Aorta (tissue), 5 donors: ENCODE results near the gene PRKCE. TPM values are rescaled to one million over a fixed set of nuclear protein-coding genes. Genes with fewer than 3 reads are reported as not detected.

Source experiments
- ATAC-seq: fragments of 200-7000 bp; cut with Tn5 transposase; one replicate; pipeline ENCODE4 v1.9.1; 2022; ENCODE audit warnings: moderate library complexity; ENCODE audit not compliant: low FRiP score
- DNase-seq, 2 donors: peaks; one replicate each; pipeline ENCODE4 v3.0.0-alpha.2; 2020
- H3K27ac ChIP-seq, 2 donors: one replicate each; pipeline ENCODE4 v1.5.1; 2013; ENCODE audit warnings: low read length in 2 of 2, mild to moderate bottlenecking in 2 of 2, moderate library complexity in 2 of 2, control low read depth in 1 of 2, inconsistent platforms in 1 of 2, low read depth in 1 of 2
- H3K27me3 ChIP-seq, 2 donors: one replicate each; pipeline ENCODE4 v1.6.1; 2013; ENCODE audit warnings: control low read depth in 1 of 2, low read length in 1 of 2, mild to moderate bottlenecking in 1 of 2, moderate library complexity in 1 of 2; ENCODE audit not compliant: insufficient read depth in 2 of 2, control insufficient read depth in 1 of 2
- H3K36me3 ChIP-seq, 2 donors: one replicate each; pipeline ENCODE4 v1.6.1; 2013; ENCODE audit warnings: control low read depth in 1 of 2, low read length in 1 of 2, mild to moderate bottlenecking in 1 of 2; ENCODE audit not compliant: insufficient read depth in 2 of 2, control insufficient read depth in 1 of 2
- H3K4me1 ChIP-seq, 2 donors: one replicate each; pipeline ENCODE4 v1.6.1; 2013; ENCODE audit warnings: low read length in 2 of 2, control low read depth in 1 of 2, mild to moderate bottlenecking in 1 of 2, moderate library complexity in 1 of 2; ENCODE audit not compliant: insufficient read depth in 2 of 2, control insufficient read depth in 1 of 2
- H3K4me3 ChIP-seq, 2 donors: one replicate each; pipeline ENCODE4 v1.5.1; 2013; ENCODE audit warnings: low read length in 2 of 2, control low read depth in 1 of 2, mild to moderate bottlenecking in 1 of 2
- H3K9me3 ChIP-seq: one replicate; pipeline ENCODE4 v1.6.1; 2013; ENCODE audit warnings: mild to moderate bottlenecking, low read length; ENCODE audit not compliant: control insufficient read depth
- WGBS, 2 donors: extraction: QIAGEN DNeasy Blood & Tissue Kit; methylation state at CpG; one replicate each; pipeline ENCODE4 v1.1.7; 2013; 5-methylcytosine and 5-hydroxymethylcytosine counted together
- intact Hi-C, 2 donors: fragments of 100-400 bp; cut with DNase I; formaldehyde crosslinking; loops; one replicate each; pipeline versions ENCODE4 v1.14.2 to v1.15.0; 2022
- polyA plus RNA-seq, 2 donors: library from polyadenylated mRNA; stranded (reverse); fragments of 200-250 nt; gene quantifications; one replicate each; pipeline ENCODE4 v1.2.3, GENCODE V29; 2013
- total RNA-seq, 2 donors: library from RNA; stranded (reverse); fragmentation: NEBNext Ultra II Directional; extraction: Animal tissue kit (Norgen Biotek cat#: 25700); gene quantifications; one replicate each; pipeline ENCODE4 v1.2.1, GENCODE V29; 2021
- donor health status: healthy with polysubstance abuse.
- donor health status: Bipolar disorder and iron deficiency.
- donor health status: DM: no; HTN: no; CAD: no.
- donor health status: DM: no; HTN: no; CAD: no.
- donor health status: DM: yes; HTN: yes; CAD: no.

PRKCE gene
- total and polyA plus RNA-seq, 4 donors = 1.5 to 23.8 (median 11.2) TPM

- intact Hi-C loops = no loop called here
- H3K36me3 ChIP-seq = no peaks in the 10 kb centered on the region
- H3K4me3 ChIP-seq = no peak overlapping the region
- no peak overlapping the region for H3K27ac ChIP-seq
- 86 to 87% methylated on average over 4 of the region's 4 CpGs for WGBS, 2 donors
- no peak for ATAC-seq
- H3K4me1 ChIP-seq = no peaks in the 10 kb centered on the region
- DNase-seq = no peak
- H3K9me3 ChIP-seq = no peaks in the 10 kb centered on the region
- no peaks in the 10 kb centered on the region for H3K27me3 ChIP-seq
Measured at GRCh38 chr2:45981384-45981930, 330.0 kb downstream of the PRKCE start.

GRCh38 chr2:45982096-45982495 is 330.6 kb downstream of the PRKCE start:
- Histone ChIP-seq H3K27me3 (no peaks in the 10 kb centered on the region), H3K4me1 (no peaks in the 10 kb centered on the region), H3K36me3 (no peaks in the 10 kb centered on the region), H3K9me3 (no peaks in the 10 kb centered on the region), H3K4me3 (no peak overlapping the region), H3K27ac (no peak overlapping the region)
- WGBS, 2 donors = 93 to 96% methylated on average over 7 of the region's 7 CpGs
- no peak for ATAC-seq
- no peak for DNase-seq
- intact Hi-C loops = no loop called here

- H3K27me3 ChIP-seq = no peaks in the 10 kb centered on the region
- no peaks in the 10 kb centered on the region for H3K9me3 ChIP-seq
- 92 to 94% methylated on average over 7 of the region's 7 CpGs for WGBS, 2 donors
- H3K27ac ChIP-seq = no peak overlapping the region
- DNase-seq = no peak
- no peaks in the 10 kb centered on the region for H3K4me1 ChIP-seq
- intact Hi-C loops = no loop called here
- H3K4me3 ChIP-seq = no peak overlapping the region
- no peak for ATAC-seq
- no peaks in the 10 kb centered on the region for H3K36me3 ChIP-seq
Measured at GRCh38 chr2:45983213-45983612, 331.7 kb downstream of the PRKCE start.

GRCh38 chr2:45984366-45984765 is 332.9 kb downstream of the PRKCE start:
- no peaks in the 10 kb centered on the region for H3K36me3 ChIP-seq

GRCh38 chr2:45984896-45985473 is 333.5 kb downstream of the PRKCE start:
- 93% methylated on average over 13 of the region's 13 CpGs for WGBS, 2 donors
- intact Hi-C loops = no loop called here

More at GRCh38 chr2:45984366-45984765, 332.9 kb downstream of the PRKCE start:
- no peaks in the 10 kb centered on the region for H3K27me3 ChIP-seq
- H3K4me3 ChIP-seq = no peak overlapping the region
- DNase-seq = no peak
- 96 to 98% methylated on average over 7 of the region's 7 CpGs for WGBS, 2 donors
- no peaks in the 10 kb centered on the region for H3K4me1 ChIP-seq
- H3K9me3 ChIP-seq = no peaks in the 10 kb centered on the region
- H3K27ac ChIP-seq = no peak overlapping the region
- intact Hi-C loops = no loop called here
- ATAC-seq = no peak

GRCh38 chr2:45986509-45986908 is 335.0 kb downstream of the PRKCE start:
- no peak overlapping the region for H3K27ac ChIP-seq
- peak in 1 of 2 donors; percentile 85 for DNase-seq
- intact Hi-C loops = no loop called here
- no peak overlapping the region for H3K4me3 ChIP-seq
- WGBS, 2 donors = 81 to 84% methylated on average over 5 of the region's 5 CpGs
- no peaks in the 10 kb centered on the region for H3K27me3 ChIP-seq
- H3K36me3 ChIP-seq = no peaks in the 10 kb centered on the region
- no peaks in the 10 kb centered on the region for H3K4me1 ChIP-seq
- H3K9me3 ChIP-seq = no peaks in the 10 kb centered on the region
- ATAC-seq = no peak

More at GRCh38 chr2:45984896-45985473, 333.5 kb downstream of the PRKCE start:
- ATAC-seq = no peak
- no peak overlapping the region for H3K27ac ChIP-seq
- H3K4me3 ChIP-seq = no peak overlapping the region
- no peaks in the 10 kb centered on the region for H3K36me3 ChIP-seq
- DNase-seq = peak in 1 of 2 donors; percentile 34
- H3K9me3 ChIP-seq = no peaks in the 10 kb centered on the region
- H3K4me1 ChIP-seq = no peaks in the 10 kb centered on the region
- no peaks in the 10 kb centered on the region for H3K27me3 ChIP-seq

- DNase-seq = no peak
- Histone ChIP-seq H3K4me1 (no peaks in the 10 kb centered on the region), H3K27me3 (no peaks in the 10 kb centered on the region), H3K36me3 (no peaks in the 10 kb centered on the region), H3K9me3 (no peaks in the 10 kb centered on the region), H3K4me3 (no peak overlapping the region), H3K27ac (no peak overlapping the region)
- WGBS, 2 donors = 16 to 20% methylated on average over 2 of the region's 2 CpGs
- intact Hi-C loops = no loop called here
- ATAC-seq = no peak
Measured at GRCh38 chr2:45987856-45988255, 336.4 kb downstream of the PRKCE start.

- intact Hi-C loops = no loop called here
- H3K4me3 ChIP-seq = no peak overlapping the region
- H3K27ac ChIP-seq = no peak overlapping the region
Measured at GRCh38 chr2:45988879-45989278, 337.4 kb downstream of the PRKCE start.

GRCh38 chr2:45990131-45990530 is 338.7 kb downstream of the PRKCE start:
- Histone ChIP-seq H3K36me3 (no peaks in the 10 kb centered on the region), H3K4me1 (no peaks in the 10 kb centered on the region), H3K27me3 (no peaks in the 10 kb centered on the region), H3K9me3 (no peaks in the 10 kb centered on the region), H3K4me3 (no peak overlapping the region), H3K27ac (no peak overlapping the region)
- WGBS, 2 donors = 84 to 86% methylated on average over 6 of the region's 6 CpGs
- DNase-seq (no peak), ATAC-seq (no peak)
- intact Hi-C loops = loop anchor here in 1 of 2 donors (5.0 kb wide), 3 partner anchors 307 to 377 kb away; partner anchors contain the start of gene EPAS1

More at GRCh38 chr2:45988879-45989278, 337.4 kb downstream of the PRKCE start:
- H3K9me3 ChIP-seq = no peaks in the 10 kb centered on the region
- DNase-seq (no peak), ATAC-seq (no peak)
- WGBS, 2 donors = 85 to 86% methylated on average over 7 of the region's 7 CpGs
- no peaks in the 10 kb centered on the region for H3K36me3 ChIP-seq
- no peaks in the 10 kb centered on the region for H3K4me1 ChIP-seq
- H3K27me3 ChIP-seq = no peaks in the 10 kb centered on the region
